ENCODE data around the gene SMURF2. TPM values are rescaled to one million over a fixed set of nuclear protein-coding genes. Genes with fewer than 3 reads are reported as not detected.

The SMURF2 gene
- total and polyA plus RNA-seq, 2 of the 4 experiments (the other 2 are of a cell fraction) = 131 to 774 TPM

DNA sequence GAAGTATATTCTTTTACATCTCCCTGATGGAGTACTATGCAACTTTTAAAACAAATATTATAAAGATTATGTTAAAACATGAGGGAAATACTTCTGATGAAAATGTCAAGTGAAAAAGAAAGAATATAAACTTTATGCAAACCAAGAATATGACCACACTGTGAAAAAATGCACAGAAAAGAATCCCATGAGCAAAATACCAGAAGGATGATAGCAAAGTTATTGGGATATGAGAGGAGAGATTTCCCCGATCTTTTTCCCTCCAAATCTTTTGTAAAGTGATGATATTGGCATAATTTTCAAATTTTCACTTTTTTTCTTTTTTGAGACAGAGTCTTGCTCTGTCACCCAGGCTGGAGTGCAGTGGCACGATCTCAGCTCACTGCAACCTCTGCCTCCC, 36.6 kb upstream of the SMURF2 start:
- Histone ChIP-seq H3K18ac (ENCODE audit: low read depth, low read length) (no peak overlapping the region), H3K56ac (ENCODE audit: extremely low read depth, insufficient read depth, low read length) (0 out of 2 replicates have a peak overlapping the region, but pooled peaks have one; percentile 73), H2BK5ac (ENCODE audit: low read depth, low read length, poor library complexity, severe bottlenecking) (peak overlapping the region; percentile 84), H3K4me1 (ENCODE audit: control insufficient read depth, insufficient read depth, low read length) (peaks cover 10% of the 10 kb centered on the region), H3K4ac (ENCODE audit: low read depth, low read length) (peak overlapping the region; percentile 84), H3K27me3 (ENCODE audit: control insufficient read depth, insufficient read depth, low read length) (no peaks in the 10 kb centered on the region), H3K9ac (ENCODE audit: low read depth, low read length) (no peak overlapping the region), H3K9me3 (ENCODE audit: control insufficient read depth, insufficient read depth, low read length) (no peaks in the 10 kb centered on the region; the same call in 1 of the 2 replicates), H4K91ac (ENCODE audit: insufficient read depth, low read depth, low read length) (peak overlapping the region; percentile 74; the same call in 1 of the 2 replicates), H3K4me3 (ENCODE audit: insufficient read depth, low read depth, low read length) (no peak overlapping the region), H4K5ac (ENCODE audit: low read depth, low read length) (peak overlapping the region; percentile 44; the same call in 1 of the 2 replicates), H2AK9ac (replicated peaks; ENCODE audit: low read depth, low read length, poor library complexity) (no peak overlapping the region), H3K4me2 (ENCODE audit: low read depth, low read length) (0 out of 2 replicates have a peak overlapping the region, but pooled peaks have one; percentile 31), H3K9me1 (ENCODE audit: insufficient read depth, low read length) (peaks cover 11% of the 10 kb centered on the region), H2AK5ac (ENCODE audit: low read depth, low read length) (0 out of 2 replicates have a peak overlapping the region, but pooled peaks have one; percentile 72), H2BK15ac (ENCODE audit: low read depth, low read length) (0 out of 3 replicates have a peak overlapping the region, but pooled peaks have one; percentile 89), H3K79me1 (ENCODE audit: low read depth in 1 of 2, low read length in 2 of 2) (peaks cover 6 to 32% of the 10 kb centered on the region in 2 experiments; a peak in 3 of 4 replicates), H2AFZ (replicated peaks; ENCODE audit: low read length, poor library complexity) (no peak overlapping the region), H4K20me1 (ENCODE audit: insufficient read depth, low read length) (no peaks in the 10 kb centered on the region), H3K14ac (replicated peaks; ENCODE audit: low read depth, low read length) (no peak overlapping the region), H3K27ac (ENCODE audit: insufficient read depth, low read length) (peak overlapping the region; percentile 75), H3K36me3 (ENCODE audit: control insufficient read depth, insufficient read depth, low read length) (no peaks in the 10 kb centered on the region), H3K23ac (ENCODE audit: low read depth, low read length) (no peak overlapping the region; the same call in 1 of the 2 replicates), H4K8ac (ENCODE audit: low read depth in 2 of 2, low read length in 2 of 2) (peak overlapping the region; percentile 63 to 72; a peak in 3 of 4 replicates), H2BK120ac (ENCODE audit: low read depth, low read length) (peak overlapping the region; percentile 92), H2BK20ac (ENCODE audit: low read depth, low read length) (peak overlapping the region; percentile 96; the same call in 1 of the 2 replicates)
- TF ChIP-seq MAFK (IDR thresholded peaks at IDR 0.05; ENCODE audit: low read depth, low read length) (0 out of 2 replicates have a peak, but pooled peaks have one; percentile 6), MXI1 (IDR thresholded peaks at IDR 0.05; ENCODE audit: borderline replicate concordance, low read depth, low read length) (no peak)
- BruUV-seq (replicated peaks) = no TSS peak
- no CpG with 5 or more reads among the region's 2 CpGs for WGBS, 2 experiments (ENCODE audit: extremely low coverage in 2 of 2, insufficient read length in 1 of 2)
- ATAC-seq (ENCODE audit: low read depth) (peak; percentile 50), DNase-seq (peak; percentile 78)
- POLR2A ChIA-PET (ENCODE audit: unreplicated experiment) = no interaction called here
- dilution Hi-C loops (cut with HindIII; ENCODE audit: low sequenced_read_pairs, unreplicated experiment) (no loop called here), intact Hi-C loops (cut with micrococcal nuclease) (no loop called here), in situ Hi-C loops (cut with MboI; ENCODE audit: low sequenced_read_pairs) (no loop called here)
- CTCF ChIA-PET = no interaction called here

Data from IMR-90 (cell line).